Cardiac muscle cell (in vitro differentiated cells and primary cell): Measurements from ENCODE around the gene HEATR9. TPM values are rescaled to one million over a fixed set of nuclear protein-coding genes. Genes with fewer than 3 reads are reported as not detected.

Experiments
- DNase-seq, 2 donors: peaks; one replicate each; pipeline versions ENCODE4 v3.0.0 to v3.0.0-alpha.2; 2010 to 2017; ENCODE audit warnings: low read depth in 1 of 2, low spot score in 1 of 2
- H3K27ac ChIP-seq: fragments of 200-600 bp; sonication (generic); 2 replicates; pipeline ENCODE4 v1.5.1; 2016
- H3K27me3 ChIP-seq: fragments of 200-600 bp; sonication (generic); 2 replicates; pipeline ENCODE4 v1.6.0; 2016; ENCODE audit warnings: control low read depth
- H3K36me3 ChIP-seq: fragments of 200-600 bp; sonication (generic); 2 replicates; pipeline ENCODE4 v1.5.1; 2016; ENCODE audit warnings: control low read depth
- H3K4me1 ChIP-seq: fragments of 200-600 bp; sonication (generic); 2 replicates; pipeline ENCODE4 v1.8.1; 2017; ENCODE audit warnings: low read depth, mild to moderate bottlenecking, mixed run types
- H3K4me3 ChIP-seq: fragments of 200-600 bp; sonication (generic); 2 replicates; pipeline ENCODE4 v1.5.1; 2016; ENCODE audit warnings: mild to moderate bottlenecking
- H3K9me3 ChIP-seq: fragments of 200-600 bp; sonication (generic); 2 replicates; pipeline ENCODE4 v1.5.1; 2017; ENCODE audit warnings: low read depth, mild to moderate bottlenecking, control low read depth
- polyA plus RNA-seq: library from polyadenylated mRNA; unstranded; fragments of >200 nt; fragmentation: Nextera tagmentation; extraction: Ambion mirVana; gene quantifications from 2 replicates; pipeline ENCODE4 v1.2.1, GENCODE V29; 2016
- total RNA-seq: library from RNA; depleted of rRNA; stranded (reverse); fragments of >200 nt; gene quantifications from 2 replicates; pipeline ENCODE4 v1.2.3, GENCODE V29; 2016
- TF ChIP-seq, protein P1 (sequence below): IDR thresholded peaks from 2 replicates; pipeline ENCODE4 v1.5.1; 2012; ENCODE audit warnings: low read depth, mild to moderate bottlenecking, low read length

The HEATR9 gene
- total and polyA plus RNA-seq, 2 experiments from 2014 or later: 0.09 TPM; not detected in 1

GRCh38 chr17:35912942-35913341, 44.3 kb upstream of the HEATR9 start:
- Histone ChIP-seq H3K27me3 (no peaks in the 10 kb centered on the region), H3K4me3 (no peak overlapping the region), H3K36me3 (no peaks in the 10 kb centered on the region), H3K27ac (no peak overlapping the region), H3K4me1 (no peaks in the 10 kb centered on the region), H3K9me3 (no peaks in the 10 kb centered on the region)
- TF ChIP-seq, protein P1, sequence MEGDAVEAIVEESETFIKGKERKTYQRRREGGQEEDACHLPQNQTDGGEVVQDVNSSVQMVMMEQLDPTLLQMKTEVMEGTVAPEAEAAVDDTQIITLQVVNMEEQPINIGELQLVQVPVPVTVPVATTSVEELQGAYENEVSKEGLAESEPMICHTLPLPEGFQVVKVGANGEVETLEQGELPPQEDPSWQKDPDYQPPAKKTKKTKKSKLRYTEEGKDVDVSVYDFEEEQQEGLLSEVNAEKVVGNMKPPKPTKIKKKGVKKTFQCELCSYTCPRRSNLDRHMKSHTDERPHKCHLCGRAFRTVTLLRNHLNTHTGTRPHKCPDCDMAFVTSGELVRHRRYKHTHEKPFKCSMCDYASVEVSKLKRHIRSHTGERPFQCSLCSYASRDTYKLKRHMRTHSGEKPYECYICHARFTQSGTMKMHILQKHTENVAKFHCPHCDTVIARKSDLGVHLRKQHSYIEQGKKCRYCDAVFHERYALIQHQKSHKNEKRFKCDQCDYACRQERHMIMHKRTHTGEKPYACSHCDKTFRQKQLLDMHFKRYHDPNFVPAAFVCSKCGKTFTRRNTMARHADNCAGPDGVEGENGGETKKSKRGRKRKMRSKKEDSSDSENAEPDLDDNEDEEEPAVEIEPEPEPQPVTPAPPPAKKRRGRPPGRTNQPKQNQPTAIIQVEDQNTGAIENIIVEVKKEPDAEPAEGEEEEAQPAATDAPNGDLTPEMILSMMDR: no peak
- DNase-seq: no peak

DNA sequence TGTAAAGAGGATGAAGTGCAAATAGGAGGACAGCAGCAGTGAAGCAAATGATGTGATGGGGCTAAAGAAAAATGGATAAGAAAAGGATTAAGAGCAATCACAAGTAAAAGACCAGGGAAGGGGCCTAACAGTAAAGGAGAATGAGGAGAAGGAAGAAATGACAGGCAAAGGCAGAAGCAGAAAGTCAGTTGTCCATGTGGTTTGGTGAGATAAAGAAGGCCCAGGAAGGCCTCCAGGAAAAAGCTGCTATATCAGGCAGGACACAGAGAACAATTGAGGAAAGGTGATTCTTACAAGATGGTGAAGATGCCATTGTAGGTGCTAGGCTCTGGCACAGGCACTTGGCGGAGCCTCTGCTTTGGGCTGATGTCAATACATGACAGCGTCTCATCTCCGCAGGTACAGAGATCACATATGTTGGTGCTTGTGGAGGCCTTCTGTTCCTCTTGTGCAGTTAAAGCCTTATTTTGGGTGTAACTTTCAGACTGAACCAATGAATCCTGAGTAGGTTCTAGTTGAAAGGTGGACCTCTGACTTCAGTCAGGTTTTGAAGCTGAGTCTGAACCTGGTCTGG, 43.7 kb upstream of the HEATR9 start:
- H3K4me1 ChIP-seq: no peaks in the 10 kb centered on the region
- H3K4me3 ChIP-seq: no peak overlapping the region
- H3K9me3 ChIP-seq: no peaks in the 10 kb centered on the region
- no peaks in the 10 kb centered on the region for H3K36me3 ChIP-seq
- TF ChIP-seq, protein P1: no peak
- no peaks in the 10 kb centered on the region for H3K27me3 ChIP-seq
- no peak overlapping the region for H3K27ac ChIP-seq
- DNase-seq: no peak

GRCh38 chr17:35909408-35909807, 40.7 kb upstream of the HEATR9 start:
- Histone ChIP-seq H3K36me3 (no peaks in the 10 kb centered on the region), H3K27me3 (no peaks in the 10 kb centered on the region), H3K9me3 (no peaks in the 10 kb centered on the region), H3K27ac (no peak overlapping the region), H3K4me3 (no peak overlapping the region), H3K4me1 (no peaks in the 10 kb centered on the region)
- no peak for DNase-seq
- TF ChIP-seq, protein P1: no peak

- Histone ChIP-seq H3K9me3 (no peaks in the 10 kb centered on the region), H3K27me3 (no peaks in the 10 kb centered on the region), H3K36me3 (no peaks in the 10 kb centered on the region), H3K27ac (no peak overlapping the region), H3K4me1 (no peaks in the 10 kb centered on the region), H3K4me3 (no peak overlapping the region)
- TF ChIP-seq, protein P1: no peak
- peak in 1 of 2 donors; percentile 65 for DNase-seq
Measured at GRCh38 chr17:35907691-35908090, 39.0 kb upstream of the HEATR9 start.

DNA sequence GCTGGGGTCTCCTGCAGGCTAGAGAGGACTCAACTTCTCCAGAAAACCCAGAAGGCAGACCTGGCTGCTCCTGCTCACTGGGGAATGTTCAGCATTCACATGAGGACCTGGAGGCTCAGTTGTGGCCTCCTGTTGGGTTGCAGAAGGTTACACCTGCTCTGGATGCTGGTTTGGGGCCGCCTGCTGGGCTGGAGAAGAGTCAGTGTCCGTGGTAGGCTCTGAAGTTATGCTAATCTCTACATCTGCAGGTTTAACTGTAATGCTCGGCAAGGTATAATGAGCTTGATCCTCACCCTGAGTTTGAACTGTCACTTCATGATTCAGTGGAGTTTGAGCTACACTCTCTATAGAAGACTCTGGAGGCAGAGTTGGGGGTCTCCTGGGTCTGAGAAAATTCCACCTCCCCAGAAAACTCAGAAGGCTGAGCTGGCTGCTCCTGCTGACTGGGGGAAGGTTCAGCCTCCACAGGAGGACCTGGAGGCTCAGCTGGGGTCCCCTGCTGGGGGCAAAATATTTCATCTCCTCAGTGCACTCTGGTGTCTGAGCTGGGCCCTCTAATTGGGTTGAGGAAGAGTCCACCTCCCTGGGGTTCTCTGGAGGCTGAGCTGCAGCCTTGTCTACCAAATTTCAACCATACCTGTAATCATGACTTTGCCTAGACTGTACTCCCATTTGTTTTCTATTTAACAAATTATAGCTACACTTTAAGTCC, 38.4 kb upstream of the HEATR9 start:
- no peak overlapping the region for H3K4me3 ChIP-seq
- H3K4me1 ChIP-seq: no peaks in the 10 kb centered on the region
- H3K36me3 ChIP-seq: no peaks in the 10 kb centered on the region
- no peak for DNase-seq
- no peak overlapping the region for H3K27ac ChIP-seq
- H3K9me3 ChIP-seq: no peaks in the 10 kb centered on the region
- no peaks in the 10 kb centered on the region for H3K27me3 ChIP-seq
- TF ChIP-seq, protein P1: no peak
